KG1 (cell line): ENCODE measurements around the gene ST3GAL3.

Experiments used
- DNase-seq: peaks from one replicate; lab custom pipeline; 2025; lab: John Stamatoyannopoulos, UW

ST3GAL3 gene

GRCh38 chr1:43914576-43915525, 207.5 kb downstream of the ST3GAL3 start:
- DNase-seq, result no peak

DNA sequence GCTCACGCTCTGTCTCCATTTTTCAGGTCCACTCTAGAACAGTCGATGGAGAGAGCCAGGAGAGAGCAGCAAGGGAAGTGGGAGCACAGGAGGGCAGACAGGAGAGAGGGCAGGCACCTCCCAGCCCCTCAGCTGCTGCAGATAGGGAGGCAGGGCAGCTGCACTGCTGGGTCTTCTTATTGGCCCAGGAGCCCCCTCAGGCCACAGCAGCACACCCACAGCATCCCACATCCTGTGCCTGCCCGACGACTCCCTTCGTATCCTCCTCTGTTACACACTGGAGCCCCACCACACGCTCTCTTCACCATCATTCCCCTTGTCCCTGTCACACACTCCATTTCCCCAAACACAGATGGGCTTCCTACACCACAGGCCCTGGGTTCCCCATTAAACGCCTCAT, 212.6 kb downstream of the ST3GAL3 start:
- no peak for DNase-seq

GRCh38 chr1:43921022-43921421, 213.7 kb downstream of the ST3GAL3 start:
- DNase-seq, result no peak

GRCh38 chr1:43924516-43924915, 217.2 kb downstream of the ST3GAL3 start:
- DNase-seq, result no peak

DNA sequence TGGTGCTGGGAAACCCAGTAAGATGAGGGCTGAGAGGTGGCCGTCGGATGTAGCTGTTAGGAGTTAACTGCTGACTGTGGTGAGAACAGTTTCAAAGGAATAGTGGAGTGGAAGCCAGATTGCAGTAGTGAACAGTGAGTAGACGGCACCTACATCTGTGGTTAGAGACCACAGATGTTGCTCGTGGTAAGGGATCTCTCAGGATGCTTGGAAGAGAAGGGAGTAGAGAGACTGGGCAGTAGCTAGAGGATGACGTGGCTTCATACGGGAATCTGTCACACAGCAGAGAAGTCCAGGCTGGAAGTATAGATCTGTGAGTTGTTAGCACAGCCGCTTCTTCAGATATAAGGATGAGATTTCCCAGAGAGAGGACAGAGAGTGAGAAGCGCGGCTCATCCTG, 218.5 kb downstream of the ST3GAL3 start:
- no peak for DNase-seq

DNA sequence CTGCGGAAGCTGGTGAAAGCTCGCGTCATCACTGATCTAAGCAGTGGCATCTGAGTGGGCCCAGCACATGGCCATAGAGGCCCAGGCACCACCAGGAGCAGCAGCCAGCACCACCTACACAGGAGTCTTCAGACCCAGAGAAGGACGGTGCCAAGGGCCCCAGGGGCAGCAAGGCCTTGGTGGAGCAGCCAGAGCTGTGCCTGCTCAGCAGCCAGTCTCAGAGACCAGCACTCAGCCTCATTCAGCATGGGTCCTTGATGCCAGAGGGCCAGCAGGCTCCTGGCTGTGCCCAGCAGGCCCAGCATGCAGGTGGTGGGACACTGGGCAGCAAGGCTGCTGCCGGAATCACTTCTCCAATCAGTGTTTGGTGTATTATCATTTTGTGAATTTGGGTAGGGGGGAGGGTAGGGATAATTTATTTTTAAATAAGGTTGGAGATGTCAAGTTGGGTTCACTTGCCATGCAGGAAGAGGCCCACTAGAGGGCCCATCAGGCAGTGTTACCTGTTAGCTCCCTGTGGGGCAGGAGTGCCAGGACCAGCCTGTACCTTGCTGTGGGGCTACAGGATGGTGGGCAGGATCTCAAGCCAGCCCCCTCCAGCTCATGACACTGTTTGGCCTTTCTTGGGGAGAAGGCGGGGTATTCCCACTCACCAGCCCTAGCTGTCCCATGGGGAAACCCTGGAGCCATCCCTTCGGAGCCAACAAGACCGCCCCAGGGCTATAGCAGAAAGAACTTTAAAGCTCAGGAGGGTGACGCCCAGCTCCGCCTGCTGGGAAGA, 223.0 kb downstream of the ST3GAL3 start:
- no peak for DNase-seq

GRCh38 chr1:43930949-43931275, 223.6 kb downstream of the ST3GAL3 start:
- DNase-seq, result no peak

- no peak for DNase-seq
Observed at GRCh38 chr1:43931711-43932660, 224.7 kb downstream of the ST3GAL3 start.

DNA sequence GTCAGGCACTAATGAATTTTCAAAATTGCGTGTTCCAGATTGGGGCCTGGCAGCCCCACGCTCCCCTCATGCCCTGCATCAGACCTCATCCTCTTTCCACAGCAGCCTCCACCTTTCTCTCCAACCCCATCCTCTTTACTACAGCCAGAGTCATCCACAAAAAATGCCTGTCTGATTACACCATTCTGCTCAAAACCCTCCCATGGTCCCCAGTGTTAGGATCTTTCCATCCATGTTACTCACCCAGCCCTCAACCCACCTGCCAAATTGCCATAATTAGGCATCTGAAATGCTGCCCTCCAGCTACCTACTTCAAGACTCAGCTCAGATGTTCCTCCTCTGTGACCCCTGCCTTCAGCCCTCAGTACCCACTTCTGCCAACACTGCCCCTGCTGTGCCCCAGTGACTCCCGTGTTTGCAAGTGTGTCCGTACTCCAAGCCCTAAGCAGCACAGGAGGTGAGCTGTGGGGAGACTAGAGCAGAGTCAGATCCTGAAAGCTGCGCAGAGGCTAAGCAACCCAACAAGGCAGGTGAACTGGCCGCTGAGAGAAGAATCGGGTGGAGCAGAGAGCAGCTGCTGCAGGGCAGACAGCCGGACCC, 225.6 kb downstream of the ST3GAL3 start:
- DNase-seq, result no peak

DNA sequence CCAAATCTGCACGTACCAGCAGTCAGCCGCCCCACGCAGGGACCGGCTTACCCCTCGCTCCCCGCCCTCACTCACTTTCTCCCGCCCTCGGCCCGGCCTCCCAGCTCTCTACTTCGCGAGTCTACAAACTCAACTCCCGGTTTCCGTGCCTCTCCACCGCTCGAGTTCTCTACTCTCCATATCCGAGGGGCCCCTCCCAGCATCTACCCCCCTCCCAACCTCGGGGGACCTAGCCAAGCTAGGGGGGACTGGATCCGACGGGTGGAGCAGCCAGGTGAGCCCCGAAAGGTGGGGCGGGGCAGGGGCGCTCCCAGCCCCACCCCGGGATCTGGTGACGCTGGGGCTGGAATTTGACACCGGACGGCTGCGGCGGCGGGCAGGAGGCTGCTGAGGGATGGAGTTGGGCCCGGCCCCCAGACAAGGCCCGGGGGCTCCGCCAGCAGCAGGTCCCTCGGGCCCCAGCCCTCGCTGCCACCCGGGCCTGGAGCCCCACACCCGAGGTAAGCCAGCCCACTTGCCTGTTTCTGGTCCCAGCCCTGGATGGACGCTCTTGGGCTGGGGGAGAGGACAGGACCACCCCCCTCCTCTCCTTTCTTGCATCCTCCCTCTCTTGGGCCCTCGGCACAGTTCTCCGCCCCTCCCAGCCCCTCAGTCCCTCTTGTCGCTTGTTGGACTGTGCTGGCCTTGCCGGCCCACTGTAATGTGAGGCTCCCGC, 226.2 kb downstream of the ST3GAL3 start, which contains the start of gene ARTN:
Gene ARTN, plus strand, starts transcription at position 416 of the 715 bp plus-strand sequence. CDS start 1,856 bp downstream, outside the sequence.
- no peak for DNase-seq

DNA sequence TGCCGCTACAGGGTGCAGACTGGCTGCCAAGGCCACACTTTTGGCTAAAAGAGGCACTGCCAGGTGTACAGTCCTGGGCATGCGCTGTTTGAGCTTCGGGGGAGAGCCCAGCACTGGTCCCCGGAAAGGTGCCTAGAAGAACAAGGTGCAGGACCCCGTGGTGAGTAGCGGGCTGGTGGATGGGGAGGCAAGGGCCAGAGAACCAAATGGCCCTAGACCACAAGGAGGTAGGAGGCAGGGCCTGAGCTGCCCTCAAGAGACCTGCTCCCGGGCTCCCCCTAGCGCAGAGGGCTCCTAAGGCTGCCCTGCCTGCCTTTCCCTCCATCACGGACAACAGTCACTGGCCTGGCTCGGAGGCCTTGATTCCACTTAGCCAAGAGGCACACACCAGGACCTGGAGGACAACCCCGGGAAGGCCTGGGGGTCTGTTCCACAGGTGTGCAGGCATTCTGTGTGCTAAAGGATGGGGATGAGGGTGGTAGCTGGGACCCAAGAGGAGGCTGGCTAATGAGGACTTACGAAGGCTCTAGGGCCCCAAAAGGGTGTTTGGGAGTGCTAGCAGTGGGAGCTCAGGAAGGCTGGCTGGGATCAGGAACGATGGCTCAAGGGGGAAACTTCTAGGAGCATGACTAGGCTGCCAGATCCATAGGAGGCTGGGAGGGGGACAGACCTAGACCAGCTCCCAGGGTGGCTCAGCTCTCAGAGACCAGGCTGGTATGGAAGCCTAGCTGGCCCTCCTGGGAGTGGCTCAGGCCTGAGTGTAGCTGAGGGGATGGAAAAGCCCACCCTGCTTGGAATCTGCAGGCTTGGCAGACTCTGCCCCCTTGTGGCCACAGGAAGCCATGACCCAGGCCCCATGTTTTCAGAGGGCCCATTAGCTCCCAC, 227.0 kb downstream of the ST3GAL3 start:
- peak; percentile 31 for DNase-seq

DNA sequence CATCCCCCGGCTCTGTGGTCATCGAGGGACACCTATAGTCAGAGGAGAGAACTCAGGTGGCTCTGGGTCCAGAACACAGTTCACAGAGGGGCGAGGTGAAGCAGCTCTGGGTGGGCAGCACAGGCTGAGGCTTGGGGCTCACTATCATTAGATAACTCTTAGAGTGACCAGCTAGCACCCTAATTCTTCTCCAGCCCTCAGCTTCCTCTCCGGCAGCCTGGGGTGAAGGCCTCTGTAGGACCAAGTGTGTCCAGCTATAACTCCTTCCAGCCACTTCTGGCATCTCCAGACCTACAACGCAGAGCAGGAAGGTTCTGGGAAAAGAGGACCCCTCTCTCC, 227.6 kb downstream of the ST3GAL3 start:
- DNase-seq, result no peak

DNA sequence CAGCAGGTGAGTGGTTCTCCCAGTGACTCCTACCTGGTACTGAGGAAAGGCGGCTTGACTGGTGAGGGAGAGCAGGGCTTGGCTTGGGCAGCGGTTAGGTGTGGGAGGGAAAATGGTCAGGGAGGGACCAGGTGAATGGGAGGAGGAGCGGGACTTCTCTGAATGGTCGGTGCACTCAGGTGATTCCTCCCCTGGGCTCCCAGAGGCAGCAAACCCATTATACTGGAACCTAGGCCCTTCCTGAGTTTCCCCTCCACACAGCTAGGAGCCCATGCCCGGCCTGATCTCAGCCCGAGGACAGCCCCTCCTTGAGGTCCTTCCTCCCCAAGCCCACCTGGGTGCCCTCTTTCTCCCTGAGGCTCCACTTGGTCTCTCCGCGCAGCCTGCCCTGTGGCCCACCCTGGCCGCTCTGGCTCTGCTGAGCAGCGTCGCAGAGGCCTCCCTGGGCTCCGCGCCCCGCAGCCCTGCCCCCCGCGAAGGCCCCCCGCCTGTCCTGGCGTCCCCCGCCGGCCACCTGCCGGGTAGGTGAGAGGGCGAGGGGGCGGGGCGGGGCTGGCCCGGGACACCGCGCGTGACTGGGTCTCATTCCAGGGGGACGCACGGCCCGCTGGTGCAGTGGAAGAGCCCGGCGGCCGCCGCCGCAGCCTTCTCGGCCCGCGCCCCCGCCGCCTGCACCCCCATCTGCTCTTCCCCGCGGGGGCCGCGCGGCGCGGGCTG, 228.5 kb downstream of the ST3GAL3 start:
- DNase-seq, result no peak

- no peak for DNase-seq
Observed at GRCh38 chr1:43936431-43937151, 229.3 kb downstream of the ST3GAL3 start.

DNA sequence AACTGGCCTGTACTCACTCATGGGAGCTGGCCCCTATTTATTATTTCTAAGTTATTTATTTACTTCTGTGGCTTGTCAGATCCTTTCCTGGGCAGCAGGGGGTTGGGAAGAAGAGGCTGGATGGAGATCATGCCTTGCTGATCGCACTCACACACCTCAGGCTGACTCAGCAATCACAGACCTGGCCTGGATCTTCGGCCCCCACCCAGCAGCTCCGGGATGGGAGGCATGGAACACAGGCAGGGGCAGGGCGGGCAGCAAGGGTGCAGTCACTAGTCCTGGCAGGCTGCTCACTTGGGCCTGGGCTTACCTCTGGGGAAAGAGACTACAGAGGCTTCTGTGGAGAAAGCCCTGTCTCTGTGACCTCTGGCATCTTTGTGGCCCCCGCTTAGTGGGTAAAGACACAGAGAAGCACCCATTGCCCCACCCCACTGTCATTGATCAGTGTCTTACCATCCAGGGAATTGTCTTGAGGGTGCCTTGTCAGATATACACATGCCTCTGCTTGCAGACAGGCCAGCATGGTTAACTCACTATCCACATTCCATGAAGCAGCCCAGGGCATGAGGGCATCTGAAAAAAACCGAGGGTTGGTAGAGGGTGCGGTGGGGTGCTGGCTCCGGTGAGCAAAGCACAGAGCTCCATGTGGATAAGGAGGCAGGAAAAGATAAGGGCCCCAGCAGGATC, 230.0 kb downstream of the ST3GAL3 start:
- no peak for DNase-seq

DNA sequence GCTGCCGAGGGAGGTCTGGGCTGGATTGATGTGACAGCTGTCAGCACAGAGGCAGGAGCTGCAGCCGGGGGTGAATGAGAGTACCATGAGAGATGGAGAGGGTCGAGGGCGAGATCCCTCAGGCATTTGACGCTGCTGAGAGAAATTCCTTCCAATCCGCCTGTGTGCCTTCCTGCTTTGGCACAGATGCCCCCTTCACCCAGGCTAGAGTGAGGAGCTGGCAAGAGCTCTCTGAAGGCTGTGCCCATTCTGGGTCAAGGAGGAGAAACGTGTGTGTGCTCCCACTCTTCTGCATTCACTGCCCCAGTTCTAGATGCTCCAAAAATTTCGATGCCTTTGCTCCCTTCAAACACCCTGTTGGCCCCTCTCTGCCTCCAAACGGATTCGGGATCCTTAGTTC, 231.0 kb downstream of the ST3GAL3 start:
- DNase-seq, result no peak

- DNase-seq, result no peak
Observed at GRCh38 chr1:43938892-43939587, 231.7 kb downstream of the ST3GAL3 start.
